HG03354 (cell line): ENCODE results near the gene ITGA1.
"Not testable (repeated sequence)": the region's sequence is repeated elsewhere in the genome, so short reads cannot be mapped to it uniquely, and the experiment has no call there.

Experiments used
- ATAC-seq: cut with Tn5 transposase; IDR thresholded peaks from one replicate; pipeline ENCODE4 v1.9.1; 2021; ENCODE audit warnings: mild to moderate bottlenecking; ENCODE audit not compliant: unreplicated experiment, poor library complexity, severe bottlenecking

Gene ITGA1

GRCh38 chr5:52818807-52819206 lies 31.1 kb downstream of the ITGA1 start:
- ATAC-seq: not testable (repeated sequence)

GRCh38 chr5:52821901-52822300 lies 34.2 kb downstream of the ITGA1 start:
- ATAC-seq: no peak

GRCh38 chr5:52822437-52822836 lies 34.7 kb downstream of the ITGA1 start:
- no peak for ATAC-seq

GRCh38 chr5:52824827-52825226 lies 37.1 kb downstream of the ITGA1 start:
- ATAC-seq: no peak

DNA sequence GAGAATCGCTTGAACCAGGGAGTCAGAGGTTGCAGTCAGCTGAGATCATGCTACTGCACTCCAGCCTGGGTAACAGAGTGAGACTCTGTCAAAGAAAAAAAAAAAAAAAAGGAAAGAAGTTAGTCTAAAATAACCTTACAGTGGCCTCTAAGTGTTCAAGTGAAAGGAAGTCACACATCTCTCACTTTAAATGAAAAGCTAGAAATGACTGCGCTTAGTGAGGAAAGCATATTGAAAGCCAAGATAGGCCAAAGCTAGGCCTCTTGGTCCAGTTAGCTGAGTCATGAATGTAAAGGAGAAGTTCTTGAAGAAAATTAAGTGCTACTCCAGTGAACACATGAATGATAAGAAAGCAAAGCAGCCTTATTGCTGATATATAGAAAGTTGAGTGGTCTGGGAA lies 38.1 kb downstream of the ITGA1 start:
- peak; percentile 88 for ATAC-seq

GRCh38 chr5:52827815-52828214 lies 40.1 kb downstream of the ITGA1 start:
- no peak for ATAC-seq

DNA sequence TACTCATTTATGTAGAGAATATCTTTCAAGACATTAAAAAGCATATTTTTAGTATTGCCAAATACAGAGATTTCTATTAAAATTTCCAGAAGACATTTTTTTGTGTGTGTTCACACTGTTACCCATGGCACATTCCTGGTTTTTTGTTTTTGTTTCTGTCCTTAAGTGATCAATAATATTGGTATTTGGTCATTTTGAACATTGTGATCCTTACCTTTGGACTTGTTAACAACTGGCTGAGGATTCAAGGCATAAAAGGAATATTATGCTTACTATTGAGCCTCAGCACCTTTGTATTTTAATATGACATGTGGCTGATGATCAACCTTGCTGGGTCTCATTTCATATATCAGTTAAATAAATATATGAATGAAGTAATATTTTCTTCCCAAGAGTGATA lies 41.9 kb downstream of the ITGA1 start:
- ATAC-seq: no peak

DNA sequence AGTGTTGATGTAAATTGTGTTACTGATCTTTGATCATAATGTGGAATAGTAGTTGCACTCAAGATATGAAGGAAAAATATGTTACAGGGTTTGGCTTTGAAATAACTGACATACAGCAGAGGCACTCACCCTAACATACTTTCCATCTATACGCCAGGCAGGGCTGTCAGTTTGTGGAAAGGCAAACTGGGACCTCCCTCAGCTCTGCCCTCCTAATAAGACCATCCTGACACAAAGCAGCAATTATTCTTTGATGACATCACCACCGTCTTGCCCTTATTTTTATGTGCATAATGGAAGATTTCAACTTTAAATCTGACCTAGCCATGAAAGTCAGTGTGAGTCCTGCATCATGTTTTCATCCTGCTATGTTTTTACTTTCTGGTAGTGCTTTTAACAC lies 42.9 kb downstream of the ITGA1 start:
- no peak for ATAC-seq

- no peak for ATAC-seq
Observed at GRCh38 chr5:52831786-52832511, 44.2 kb downstream of the ITGA1 start.

GRCh38 chr5:52834320-52834719 lies 46.6 kb downstream of the ITGA1 start:
- ATAC-seq: no peak

DNA sequence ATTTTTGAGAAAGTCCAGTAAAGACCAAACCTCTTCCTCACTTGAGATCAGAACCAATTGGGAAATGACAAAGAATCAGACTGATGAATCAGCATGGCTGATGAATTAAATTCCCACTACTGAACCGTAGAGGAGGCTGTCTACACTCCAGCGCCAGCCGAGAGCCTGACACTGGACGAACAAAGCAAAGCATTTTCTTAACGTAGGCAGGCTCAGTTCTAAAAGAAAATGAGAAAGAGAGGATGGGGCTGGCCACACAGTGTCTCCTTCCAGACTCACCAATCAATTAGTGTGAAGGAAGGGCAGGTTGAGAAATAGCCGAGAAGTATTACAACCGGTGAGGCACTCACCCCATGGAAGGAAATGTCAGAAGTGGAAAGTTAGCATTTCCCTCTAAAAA lies 49.4 kb downstream of the ITGA1 start:
- no peak for ATAC-seq

- ATAC-seq: no peak
Observed at GRCh38 chr5:52837591-52838001, 49.9 kb downstream of the ITGA1 start.

- no peak for ATAC-seq
Observed at GRCh38 chr5:52838326-52839015, 50.8 kb downstream of the ITGA1 start.

- ATAC-seq: no peak
Observed at GRCh38 chr5:52839285-52839684, 51.6 kb downstream of the ITGA1 start.

- ATAC-seq: no peak
Observed at GRCh38 chr5:52840277-52841050, 52.7 kb downstream of the ITGA1 start.

GRCh38 chr5:52841114-52841513 lies 53.4 kb downstream of the ITGA1 start:
- no peak for ATAC-seq

DNA sequence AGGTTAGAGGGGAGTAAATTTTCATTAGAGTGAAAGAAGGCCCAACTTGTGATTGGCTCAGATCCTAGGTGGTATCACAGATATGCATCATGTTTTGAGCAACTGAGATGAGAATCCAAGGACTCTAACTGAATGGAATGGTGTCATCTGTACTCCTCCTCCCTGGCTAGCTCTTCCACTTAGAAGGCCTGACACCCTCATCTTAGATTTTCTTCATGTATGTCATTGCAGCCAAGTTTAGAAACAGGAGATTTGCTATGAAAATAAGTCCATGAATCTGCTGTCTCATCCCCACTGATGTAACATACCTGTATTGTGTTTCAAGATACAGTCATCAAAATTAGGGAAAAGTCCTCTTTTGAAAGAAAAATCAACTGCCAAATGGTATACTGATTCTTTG lies 54.4 kb downstream of the ITGA1 start:
- no peak for ATAC-seq

DNA sequence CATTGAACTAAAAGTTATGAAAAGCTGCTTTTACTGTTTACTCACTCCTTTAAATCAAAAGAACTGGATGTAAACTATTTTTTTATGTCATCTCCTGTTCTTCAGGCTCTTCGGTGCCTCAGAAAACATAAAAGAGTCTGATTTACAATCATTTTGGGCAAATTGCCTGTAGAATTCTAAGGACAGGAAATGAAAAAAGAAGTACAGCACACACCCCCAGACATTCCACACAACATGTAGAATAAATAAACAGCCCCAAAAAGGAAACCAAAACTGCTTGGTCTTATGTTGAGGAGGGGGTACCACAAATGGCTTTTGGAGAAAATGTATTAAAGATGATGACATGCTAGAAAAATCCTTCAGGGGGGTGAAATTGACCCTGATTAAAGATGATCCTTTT lies 57.2 kb downstream of the ITGA1 start:
- no peak for ATAC-seq

- no peak for ATAC-seq
Observed at GRCh38 chr5:52846182-52846842, 58.6 kb downstream of the ITGA1 start.

DNA sequence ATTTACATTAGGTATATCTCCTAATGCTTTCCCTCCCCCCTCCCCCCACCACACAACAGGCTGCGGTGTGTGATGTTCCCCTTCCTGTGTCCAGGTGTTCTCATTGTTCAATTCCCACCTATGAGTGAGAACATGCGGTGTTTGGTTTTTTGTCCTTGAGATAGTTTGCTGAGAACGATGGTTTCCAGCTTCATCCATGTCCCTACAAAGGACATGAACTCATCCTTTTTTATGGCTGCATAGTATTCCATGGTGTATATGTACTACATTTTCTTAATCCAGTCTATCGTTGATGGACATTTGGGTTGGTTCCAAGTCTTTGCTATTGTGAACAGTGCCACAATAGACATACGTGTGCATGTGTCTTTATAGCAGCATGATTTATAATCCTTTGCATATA lies 61.0 kb downstream of the ITGA1 start:
- not testable (repeated sequence) for ATAC-seq
